GM12878 (cell line): ENCODE data around the gene FURIN. TPM values are rescaled to one million over a fixed set of nuclear protein-coding genes. Genes with fewer than 3 reads are reported as not detected.

Experiments
- ATAC-seq: fragments of 200-7000 bp; cut with Tn5 transposase; 3 replicates; pipeline ENCODE4 v1.9.1; 2020; ENCODE audit warnings: mild to moderate bottlenecking, moderate library complexity
- BruUV-seq: library from RNA; stranded (reverse); fragments of 400-500 nt; replicated peaks from 2 replicates; lab custom pipeline; 2021; lab: Mats Ljungman, UMichigan
- CTCF ChIA-PET: fragments of 300-600 bp; sonication (Branson Sonifier 250); formaldehyde crosslinking; extraction: SDS; loops from one replicate; lab custom pipeline; 2021; ENCODE audit warnings: inconsistent platforms; lab: Yijun Ruan, JAX
- POLR2A ChIA-PET: fragments of 350-600 bp; formaldehyde crosslinking; extraction: SDS; loops from one replicate; lab custom pipeline; 2021; ENCODE audit warnings: inconsistent platforms; lab: Charles Lee
- RAD21 ChIA-PET: fragments of 300-600 bp; sonication (Branson Sonifier 250); formaldehyde crosslinking; loops from one replicate; lab custom pipeline; 2023; ENCODE audit warnings: antibody characterized with exemption; ENCODE audit not compliant: unreplicated experiment; lab: Charles Lee
- SMC1A ChIA-PET: fragments of 300-600 bp; sonication (Branson Sonifier 250); formaldehyde crosslinking; loops from one replicate; lab custom pipeline; 2023; ENCODE audit not compliant: unreplicated experiment, uncharacterized antibody; lab: Charles Lee
- DNase-seq: peaks from one replicate; pipeline ENCODE4 v3.0.0-alpha.2; 2011; ENCODE audit warnings: low read depth, low spot score
- FAIRE-seq: peaks from 3 replicates; lab custom pipeline; 2011; peaks lifted over from hg19 to GRCh38; lab: Jason Lieb, UNC
- H2AFZ ChIP-seq: 2 replicates; pipeline ENCODE4 v1.6.0; 2011; ENCODE audit warnings: low read depth, low read length, control low read depth; ENCODE audit not compliant: control insufficient read depth
- H3K27ac ChIP-seq: 2 replicates; pipeline ENCODE4 v1.5.1; 2011; ENCODE audit warnings: control low read depth; ENCODE audit not compliant: control insufficient read depth, insufficient read depth
- H3K27me3 ChIP-seq, 2 experiments: replicated peaks in 1 of 2; 2 replicates each; pipeline versions ENCODE4 v1.6.0 to v1.6.1; 2011; ENCODE audit warnings: low read length in 1 of 2; ENCODE audit not compliant: control insufficient read depth in 2 of 2, insufficient read depth in 2 of 2
- H3K36me3 ChIP-seq, 2 experiments: 2 replicates each; pipeline ENCODE4 v1.5.1; 2011; ENCODE audit warnings: low read length in 1 of 2; ENCODE audit not compliant: control insufficient read depth in 2 of 2, insufficient read depth in 2 of 2
- H3K4me1 ChIP-seq: 2 replicates; pipeline ENCODE4 v1.6.1; 2011; ENCODE audit warnings: mild to moderate bottlenecking, low read length, moderate library complexity, mixed read lengths; ENCODE audit not compliant: control insufficient read depth, insufficient read depth
- H3K4me2 ChIP-seq: 2 replicates; pipeline ENCODE4 v1.6.0; 2011; ENCODE audit warnings: control low read depth; ENCODE audit not compliant: control insufficient read depth, insufficient read depth
- H3K4me3 ChIP-seq: fragments of 200-600 bp; sonication (generic); 2 replicates; pipeline ENCODE4 v1.5.1; 2016
- H3K79me2 ChIP-seq: 2 replicates; pipeline ENCODE4 v1.6.0; 2011; ENCODE audit warnings: low read length; ENCODE audit not compliant: control insufficient read depth, insufficient read depth
- H3K9ac ChIP-seq: 2 replicates; pipeline ENCODE4 v1.8.0; 2011; ENCODE audit warnings: low read length, control low read depth, mixed read lengths; ENCODE audit not compliant: control insufficient read depth, insufficient read depth
- H3K9me3 ChIP-seq: replicated peaks from 3 replicates; pipeline ENCODE4 v1.5.1; 2011; ENCODE audit warnings: mild to moderate bottlenecking, low read length; ENCODE audit not compliant: control insufficient read depth, insufficient read depth
- H4K20me1 ChIP-seq: 2 replicates; pipeline ENCODE4 v1.6.0; 2011; ENCODE audit not compliant: control insufficient read depth, insufficient read depth
- IKZF1 ChIP-seq: fragments of 450-650 bp; conservative IDR thresholded peaks from 2 replicates; pipeline ENCODE4 v1.6.1; 2017; ENCODE audit warnings: antibody characterized with exemption, mild to moderate bottlenecking
- TAF1 ChIP-seq: IDR thresholded peaks from 2 replicates; pipeline ENCODE4 v1.6.1; 2011; ENCODE audit warnings: mild to moderate bottlenecking, low read depth, low read length, borderline replicate concordance
- WGBS: methylation state at CpG from one replicate; pipeline ENCODE4 v1.1.6; 2016; ENCODE audit warnings: low lambda C conversion rate; ENCODE audit not compliant: insufficient replicate concordance, insufficient coverage; ENCODE audit errors: missing lambda C conversion rate; 5-methylcytosine and 5-hydroxymethylcytosine counted together
- in situ Hi-C: fragments of 300-500 bp; cut with MboI; formaldehyde crosslinking; loops from 9 replicates; pipeline ENCODE4 v1.14.3; 2018; ENCODE audit warnings: mixed read lengths
- intact Hi-C: fragments of 100-400 bp; cut with micrococcal nuclease; formaldehyde crosslinking; loops from one replicate; pipeline ENCODE4 v1.14.2; 2022; ENCODE audit not compliant: unreplicated experiment
- polyA plus RNA-seq, 11 experiments: library from polyadenylated mRNA; depleted of rRNA in 4 of 11; unstranded in 6 of 11; stranded (reverse) in 5 of 11; fragments of >200 nt; fragmentation: Nextera tagmentation in 4 of 11; fragmentation: Illumina TruSeq in 1 of 11; extraction: Ambion mirVana in 4 of 11; extraction: Trizol in 1 of 11; gene quantifications; 1 replicate in 1 of 11; 2 replicates in 10 of 11; pipeline versions ENCODE4 v1.2.1 to v1.2.3, GENCODE V29; 2011 to 2016; ENCODE audit warnings: inconsistent platforms in 2 of 11, missing spikeins in 2 of 11, low read depth in 1 of 11
- total RNA-seq, 4 experiments: library from RNA; depleted of rRNA in 3 of 4; stranded (reverse); fragments of >200 nt in 3 of 4; fragmentation: Illumina TruSeq in 1 of 4; extraction: Trizol in 1 of 4; gene quantifications; 2 replicates each; pipeline versions ENCODE4 v1.2.1 to v1.2.3, GENCODE V29; 2013 to 2021

The FURIN gene
- total and polyA plus RNA-seq, 10 of the 15 experiments (the other 5 are each of a cell fraction or from before 2014, with no cell fraction given), result 0.47 to 39.9 (median 8.0) TPM

GRCh38 chr15:90871139-90871715, 2.8 kb downstream of the FURIN start:
- peak overlapping the region; percentile 94 for H3K4me3 ChIP-seq
- no TSS peak for BruUV-seq
- peaks cover 29% of the 10 kb centered on the region for H3K79me2 ChIP-seq
- ChIA-PET RAD21 (interaction anchor here (0.5 to 2.8 kb wide), 8 partner anchors 15 to 163 kb away, joined by 3 to 11 read pairs (median 4); no protein-coding TSS in a partner anchor), POLR2A (interaction anchor here (0.9 to 1.7 kb wide), 3 partner anchors 19 to 61 kb away, joined by 3 to 7 read pairs (median 3); partner anchors contain the start of gene HDDC3), SMC1A (interaction anchor here (1.0 to 2.4 kb wide), 8 partner anchors 13 to 223 kb away, joined by 3 to 10 read pairs (median 4); partner anchors contain the start of gene FES), CTCF (interaction anchor here (1.0 to 2.2 kb wide), 3 partner anchors 14 to 61 kb away, joined by 4 to 10 read pairs (median 10); partner anchors contain the start of gene HDDC3)
- peak; percentile 23 for ATAC-seq
- intact Hi-C loops (loop anchor here (1.0 to 5.0 kb wide), 4 partner anchors 39 to 154 kb away; partner anchors contain the start of gene BLM), in situ Hi-C loops (no loop called here)
- peak overlapping the region; percentile 79 for H3K27ac ChIP-seq
- H3K9ac ChIP-seq, result peak overlapping the region; percentile 93
- H3K4me2 ChIP-seq, result peak overlapping the region; percentile 98
- no peak for FAIRE-seq
- no peak for DNase-seq
- WGBS, result 1% methylated on average over 48 of the region's 71 CpGs
- H3K36me3 ChIP-seq, result peaks cover 0 to 5% of the 10 kb centered on the region in 2 experiments; a peak in 3 of 4 replicates
- H3K4me1 ChIP-seq, result peaks cover 28% of the 10 kb centered on the region
- TF ChIP-seq TAF1 (no peak), IKZF1 (peak; percentile 39; the same call in 1 of the 2 replicates)
- peaks cover 4% of the 10 kb centered on the region; the same call in 1 of the 2 replicates for H4K20me1 ChIP-seq
- no peaks in the 10 kb centered on the region for H3K27me3 ChIP-seq
- peak overlapping the region; percentile 61 for H2AFZ ChIP-seq
- no peaks in the 10 kb centered on the region for H3K9me3 ChIP-seq
